ENCODE results near the gene TRIM3. TPM values are rescaled to one million over a fixed set of nuclear protein-coding genes. Genes with fewer than 3 reads are reported as not detected.

The TRIM3 gene
- total RNA-seq, 6 experiments from 2014 or later = 14.3 to 19.1 (median 17.4) TPM

GRCh38 chr11:6406370-6406769 is 67.4 kb downstream of the TRIM3 start:
- DNase-seq = no peak
- H3K27ac Mint-ChIP-seq = no peak overlapping the region
- no peaks in the 10 kb centered on the region for H3K36me3 Mint-ChIP-seq (ENCODE audit: low read depth)
- H3K4me3 Mint-ChIP-seq = no peak overlapping the region
- H3K4me1 Mint-ChIP-seq (ENCODE audit: low read depth) = peaks cover 16% of the 10 kb centered on the region
- no peaks in the 10 kb centered on the region for H3K9me3 Mint-ChIP-seq
- TF ChIP-seq CTCF (IDR thresholded peaks at IDR 0.05) = no peak
- H3K27me3 Mint-ChIP-seq (ENCODE audit: insufficient read depth) = no peaks in the 10 kb centered on the region; the same call in 1 of the 2 replicates

- Mint-ChIP-seq H3K27ac (no peak overlapping the region), H3K4me3 (no peak overlapping the region), H3K36me3 (ENCODE audit: low read depth) (no peaks in the 10 kb centered on the region), H3K9me3 (no peaks in the 10 kb centered on the region), H3K4me1 (ENCODE audit: low read depth) (peaks cover 16% of the 10 kb centered on the region), H3K27me3 (ENCODE audit: insufficient read depth) (no peaks in the 10 kb centered on the region; the same call in 1 of the 2 replicates)
- DNase-seq = no peak
- no peak for TF ChIP-seq CTCF (IDR thresholded peaks at IDR 0.05)
Measured at GRCh38 chr11:6405846-6406245, 67.9 kb downstream of the TRIM3 start.

GRCh38 chr11:6405052-6405667 is 68.6 kb downstream of the TRIM3 start:
- Mint-ChIP-seq H3K4me3 (no peak overlapping the region), H3K36me3 (ENCODE audit: low read depth) (no peaks in the 10 kb centered on the region), H3K4me1 (ENCODE audit: low read depth) (peaks cover 16% of the 10 kb centered on the region), H3K27ac (no peak overlapping the region), H3K9me3 (no peaks in the 10 kb centered on the region), H3K27me3 (ENCODE audit: insufficient read depth) (no peaks in the 10 kb centered on the region; the same call in 1 of the 2 replicates)
- no peak for TF ChIP-seq CTCF (IDR thresholded peaks at IDR 0.05)
- DNase-seq = no peak

GRCh38 chr11:6404342-6405051 is 69.2 kb downstream of the TRIM3 start:
- Mint-ChIP-seq H3K4me1 (ENCODE audit: low read depth) (peaks cover 16% of the 10 kb centered on the region), H3K9me3 (no peaks in the 10 kb centered on the region), H3K27ac (no peak overlapping the region), H3K4me3 (no peak overlapping the region), H3K27me3 (ENCODE audit: insufficient read depth) (no peaks in the 10 kb centered on the region; the same call in 1 of the 2 replicates), H3K36me3 (ENCODE audit: low read depth) (0 out of 2 replicates have a peak, but pooled peaks cover 1% of the 10 kb centered on the region)
- no peak for TF ChIP-seq CTCF (IDR thresholded peaks at IDR 0.05)
- DNase-seq = peak; percentile 23

- Mint-ChIP-seq H3K27ac (no peak overlapping the region), H3K9me3 (no peaks in the 10 kb centered on the region), H3K4me3 (no peak overlapping the region), H3K27me3 (ENCODE audit: insufficient read depth) (no peaks in the 10 kb centered on the region; the same call in 1 of the 2 replicates), H3K36me3 (ENCODE audit: low read depth) (peaks cover 8% of the 10 kb centered on the region; the same call in 1 of the 2 replicates), H3K4me1 (ENCODE audit: low read depth) (peaks cover 17% of the 10 kb centered on the region)
- DNase-seq = no peak
- TF ChIP-seq CTCF (IDR thresholded peaks at IDR 0.05) = no peak
Measured at GRCh38 chr11:6403539-6403938, 70.2 kb downstream of the TRIM3 start.
